HuH-7.5 (cell line): ENCODE measurements around the gene MFAP3L.

Source experiments
- DNase-seq: peaks from one replicate; pipeline ENCODE4 v3.0.0; 2011; ENCODE audit warnings: low spot score

The MFAP3L gene

DNA sequence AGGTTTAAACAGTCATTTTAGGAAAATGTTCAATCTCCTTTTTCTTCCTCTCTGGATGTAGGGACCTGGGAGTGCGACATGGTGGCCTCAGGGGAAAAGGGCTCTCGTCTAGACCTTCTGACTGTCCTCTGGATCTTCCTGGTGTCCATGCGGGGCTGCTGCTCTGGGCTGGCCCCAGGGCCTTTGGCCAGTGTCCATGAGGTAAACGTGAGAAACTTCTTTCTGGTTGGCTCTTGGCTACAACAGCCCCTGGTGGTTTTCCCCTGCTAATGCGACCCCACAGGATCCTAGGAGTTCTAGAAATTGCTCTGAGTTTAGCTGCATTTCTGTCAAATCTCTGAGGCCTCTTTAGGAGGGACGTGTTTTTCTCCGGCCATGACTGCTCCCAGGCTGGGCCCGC, 85.7 kb downstream of the MFAP3L start:
- no peak for DNase-seq
